Transverse colon (tissue), 4 donors: Measurements from ENCODE around the gene H2BW2. TPM values are rescaled to one million over a fixed set of nuclear protein-coding genes. Genes with fewer than 3 reads are reported as not detected.
"Not testable (repeated sequence)": the region's sequence is repeated elsewhere in the genome, so short reads cannot be mapped to it uniquely, and the experiment has no call there.

Experiments used
- DNase-seq: peaks from one replicate; pipeline ENCODE4 v3.0.0-alpha.2; 2019
- H3K27ac ChIP-seq, 4 donors: fragments of 200-600 bp; sonication (generic); 2 replicates each; pipeline ENCODE4 v1.5.1; 2016 to 2018; ENCODE audit warnings: inconsistent platforms in 4 of 4
- H3K27me3 ChIP-seq: fragments of 200-600 bp; sonication (generic); 2 replicates; pipeline ENCODE4 v1.5.1; 2017; ENCODE audit warnings: inconsistent platforms
- H3K36me3 ChIP-seq, 4 donors: fragments of 200-600 bp; sonication (generic); 2 replicates each; pipeline ENCODE4 v1.5.1; 2017 to 2019; ENCODE audit warnings: inconsistent platforms in 4 of 4
- H3K4me1 ChIP-seq, 4 donors: fragments of 200-600 bp; sonication (generic); 2 replicates each; pipeline ENCODE4 v1.5.1; 2017 to 2020; ENCODE audit warnings: inconsistent platforms in 4 of 4
- H3K4me3 ChIP-seq, 4 donors: fragments of 200-600 bp; sonication (generic); 1 replicate in 1 of 4; 2 replicates in 3 of 4; pipeline versions ENCODE4 v1.5.1 to v1.6.1; 2017 to 2019; ENCODE audit warnings: inconsistent platforms in 4 of 4
- H3K9me3 ChIP-seq, 2 donors: fragments of 200-600 bp; sonication (generic); 2 replicates each; pipeline ENCODE4 v1.5.1; 2017 to 2019; ENCODE audit warnings: inconsistent platforms in 2 of 2
- EP300 ChIP-seq: sonication (generic); formaldehyde crosslinking; IDR thresholded peaks from one replicate; pipeline ENCODE4 v1.6.1; 2017; ENCODE audit warnings: antibody characterized with exemption, low read depth
- POLR2A ChIP-seq: fragments of 450-650 bp; IDR thresholded peaks from one replicate; pipeline ENCODE4 v1.6.1; 2016; ENCODE audit warnings: antibody characterized with exemption, mild to moderate bottlenecking, moderate library complexity
- POLR2AphosphoS5 ChIP-seq, 3 donors: sonication (generic); formaldehyde crosslinking; IDR thresholded peaks; one replicate each; pipeline ENCODE4 v1.6.1; 2016; ENCODE audit warnings: antibody characterized with exemption in 3 of 3
- WGBS, 2 donors: methylation state at CpG; one replicate each; pipeline ENCODE4 v1.1.5; 2018; ENCODE audit warnings: low coverage in 1 of 2; 5-methylcytosine and 5-hydroxymethylcytosine counted together
- in situ Hi-C, 4 donors: fragments of 200-750 bp; cut with MboI; loops; one replicate each; pipeline versions ENCODE4 v1.15.0 to v1.15.1; 2017; ENCODE audit warnings: low sequenced_read_pairs in 3 of 4, low pct_ligation_motif_present in 1 of 4, low pct_unique_long_range_greater_than_20kb in 1 of 4
- intact Hi-C: fragments of 100-400 bp; cut with DNase I; formaldehyde crosslinking; loops from one replicate; pipeline ENCODE4 v1.15.1; 2023; ENCODE audit warnings: low total_unique reads
- total RNA-seq, 4 donors: library from RNA; depleted of rRNA; stranded (reverse); fragments of >200 nt; gene quantifications; one replicate each; pipeline ENCODE4 v1.1.0, GENCODE V29; 2016
- TF ChIP-seq, protein P1 (sequence below), 5 experiments: fragments of 200-600 bp in 3 of 5; fragments of 450-650 bp in 2 of 5; sonication (generic) in 3 of 5; IDR thresholded peaks; 1 replicate in 2 of 5; 2 replicates in 3 of 5; pipeline ENCODE4 v1.5.1; 2016 to 2017; ENCODE audit warnings: antibody characterized with exemption in 5 of 5, inconsistent platforms in 3 of 5, mild to moderate bottlenecking in 2 of 5, moderate library complexity in 1 of 5

H2BW2 gene
- total RNA-seq, 4 donors from 2014 or later: not detected

DNA sequence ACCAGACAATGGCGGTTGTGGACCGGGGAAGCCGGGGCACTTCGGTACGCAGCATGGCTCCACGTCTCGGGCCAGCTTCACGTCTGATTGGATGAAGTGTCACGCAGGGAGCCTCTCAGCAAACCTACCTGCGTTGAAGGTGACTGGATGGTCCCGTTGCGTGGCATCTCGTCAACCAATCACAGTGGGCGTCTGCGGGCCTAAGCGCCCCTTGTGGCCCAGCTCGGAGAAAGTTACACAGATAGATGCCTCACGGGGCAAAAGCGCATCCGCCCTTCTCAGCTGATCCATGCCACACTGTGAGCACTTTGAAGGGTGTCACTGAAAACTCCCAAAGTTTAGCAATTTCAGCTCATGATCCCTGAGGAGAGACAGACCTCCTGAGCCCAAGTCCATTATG is 26.1 kb upstream of the H2BW2 start, which contains the start of gene H2BW1:
Gene H2BW1 (minus strand): TSS at position 103 of the 400 bp plus-strand sequence. CDS start 132 bp downstream, outside the sequence.
- no peak for DNase-seq
- intact Hi-C loops: no loop called here
- Histone ChIP-seq H3K4me3 (no peak within 1 kb of the TSS), H3K27me3 (no peaks in the 10 kb centered on the region), H3K27ac (no peak within 1 kb of the TSS), H3K9me3 (no peaks in the 10 kb centered on the region), H3K4me1 (no peaks in the 10 kb centered on the region), H3K36me3 (no peaks in the 10 kb centered on the region)
- in situ Hi-C loops: loop anchor here in 1 of 4 donors (5.0 kb wide), 1 partner anchor 91 kb away; no protein-coding TSS in a partner anchor
- TF ChIP-seq POLR2A: no peak
- WGBS, 2 donors: 91% methylated on average over 20 of the region's 20 CpGs; no CpG with 5 or more reads in 1 of the 2 donors

DNA sequence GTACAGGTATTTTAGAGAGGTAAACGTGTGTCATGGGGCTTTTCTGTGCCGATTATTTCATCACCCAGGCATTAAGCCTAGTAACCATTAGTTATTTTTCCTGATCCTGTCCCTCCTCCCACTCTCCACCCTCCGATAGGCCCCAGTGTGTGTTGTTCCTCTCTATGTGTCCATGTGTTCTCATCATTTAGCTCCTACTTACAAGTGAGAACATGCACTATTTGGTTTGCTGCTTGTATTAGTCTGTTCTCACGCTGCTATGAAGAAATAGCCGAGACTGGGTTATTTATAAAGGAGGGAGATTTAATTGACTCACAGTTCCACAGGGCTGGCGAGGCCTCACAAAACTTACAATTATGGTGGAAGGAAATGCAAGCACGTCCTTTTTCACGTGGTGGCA is 24.2 kb upstream of the H2BW2 start:
- H3K36me3 ChIP-seq, intact Hi-C loops, DNase-seq, H3K9me3 ChIP-seq, H3K4me1 ChIP-seq, H3K27ac ChIP-seq, H3K27me3 ChIP-seq, H3K4me3 ChIP-seq, in situ Hi-C loops: not testable (repeated sequence)
- WGBS, 2 donors: 72% methylated on average over 8 of the region's 8 CpGs; no CpG with 5 or more reads in 1 of the 2 donors

DNA sequence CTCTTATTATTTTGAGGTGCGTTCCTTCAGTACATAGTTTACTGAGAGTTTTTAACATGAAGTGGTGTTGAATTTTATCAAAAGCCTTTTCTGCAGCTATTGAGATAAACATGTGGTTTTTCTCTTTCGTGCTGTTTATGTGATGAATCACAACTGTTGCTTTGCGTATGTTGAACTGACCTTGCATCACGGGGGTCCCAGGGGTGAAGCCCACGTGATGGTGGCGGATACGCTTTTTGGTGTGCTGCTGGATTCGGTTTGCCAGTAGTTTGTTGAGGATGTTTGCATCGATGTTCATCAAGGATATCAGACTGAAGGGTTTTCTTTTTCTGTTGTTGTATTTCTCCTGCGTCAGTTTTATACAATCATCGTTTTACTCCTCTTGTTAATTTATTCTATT is 21.6 kb upstream of the H2BW2 start:
- Histone ChIP-seq H3K4me1 (no peaks in the 10 kb centered on the region), H3K36me3 (no peaks in the 10 kb centered on the region), H3K27ac (no peak overlapping the region), H3K9me3 (no peaks in the 10 kb centered on the region), H3K27me3 (no peaks in the 10 kb centered on the region), H3K4me3 (no peak overlapping the region)
- 73 to 94% methylated on average over 2 to 11 of the region's 11 CpGs for WGBS, 2 donors
- intact Hi-C loops: no loop called here
- TF ChIP-seq POLR2A: no peak
- no peak for TF ChIP-seq POLR2AphosphoS5 (IDR thresholded peaks at IDR 0.05)
- TF ChIP-seq, protein P1, sequence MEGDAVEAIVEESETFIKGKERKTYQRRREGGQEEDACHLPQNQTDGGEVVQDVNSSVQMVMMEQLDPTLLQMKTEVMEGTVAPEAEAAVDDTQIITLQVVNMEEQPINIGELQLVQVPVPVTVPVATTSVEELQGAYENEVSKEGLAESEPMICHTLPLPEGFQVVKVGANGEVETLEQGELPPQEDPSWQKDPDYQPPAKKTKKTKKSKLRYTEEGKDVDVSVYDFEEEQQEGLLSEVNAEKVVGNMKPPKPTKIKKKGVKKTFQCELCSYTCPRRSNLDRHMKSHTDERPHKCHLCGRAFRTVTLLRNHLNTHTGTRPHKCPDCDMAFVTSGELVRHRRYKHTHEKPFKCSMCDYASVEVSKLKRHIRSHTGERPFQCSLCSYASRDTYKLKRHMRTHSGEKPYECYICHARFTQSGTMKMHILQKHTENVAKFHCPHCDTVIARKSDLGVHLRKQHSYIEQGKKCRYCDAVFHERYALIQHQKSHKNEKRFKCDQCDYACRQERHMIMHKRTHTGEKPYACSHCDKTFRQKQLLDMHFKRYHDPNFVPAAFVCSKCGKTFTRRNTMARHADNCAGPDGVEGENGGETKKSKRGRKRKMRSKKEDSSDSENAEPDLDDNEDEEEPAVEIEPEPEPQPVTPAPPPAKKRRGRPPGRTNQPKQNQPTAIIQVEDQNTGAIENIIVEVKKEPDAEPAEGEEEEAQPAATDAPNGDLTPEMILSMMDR (IDR thresholded peaks at IDR 0.05): no peak
- TF ChIP-seq EP300: no peak
- in situ Hi-C loops: no loop called here
- no peak for DNase-seq

DNA sequence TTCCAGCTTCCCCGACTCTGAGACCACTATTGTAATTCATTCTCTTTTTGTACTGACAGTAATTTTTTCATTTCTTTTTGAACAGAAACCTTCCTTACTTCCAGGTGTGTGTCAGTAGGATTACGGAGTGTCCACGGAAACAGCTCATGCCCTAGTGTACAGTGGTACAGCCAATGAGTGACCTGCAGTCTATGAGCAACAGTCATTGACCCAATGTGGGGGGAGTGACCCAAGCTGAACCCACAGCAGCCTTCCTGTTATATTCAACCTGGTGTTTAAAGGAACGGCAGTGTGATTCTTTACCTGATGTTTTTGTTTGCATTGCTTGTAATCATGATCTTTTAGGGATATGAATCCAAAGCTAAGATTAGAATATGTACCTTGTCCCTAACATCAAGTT is 1.2 kb downstream of the H2BW2 start:
- Histone ChIP-seq H3K4me3 (no peak overlapping the region), H3K9me3 (no peaks in the 10 kb centered on the region), H3K27me3 (no peaks in the 10 kb centered on the region), H3K4me1 (no peaks in the 10 kb centered on the region), H3K36me3 (no peaks in the 10 kb centered on the region), H3K27ac (no peak overlapping the region)
- WGBS, 2 donors: 87 to 100% methylated on average over 1 to 4 of the region's 4 CpGs
- TF ChIP-seq EP300 (no peak), POLR2AphosphoS5 (IDR thresholded peaks at IDR 0.05) (no peak), POLR2A (no peak)
- TF ChIP-seq, protein P1 (IDR thresholded peaks at IDR 0.05): no peak
- intact Hi-C loops (no loop called here), in situ Hi-C loops (no loop called here)
- no peak for DNase-seq

DNA sequence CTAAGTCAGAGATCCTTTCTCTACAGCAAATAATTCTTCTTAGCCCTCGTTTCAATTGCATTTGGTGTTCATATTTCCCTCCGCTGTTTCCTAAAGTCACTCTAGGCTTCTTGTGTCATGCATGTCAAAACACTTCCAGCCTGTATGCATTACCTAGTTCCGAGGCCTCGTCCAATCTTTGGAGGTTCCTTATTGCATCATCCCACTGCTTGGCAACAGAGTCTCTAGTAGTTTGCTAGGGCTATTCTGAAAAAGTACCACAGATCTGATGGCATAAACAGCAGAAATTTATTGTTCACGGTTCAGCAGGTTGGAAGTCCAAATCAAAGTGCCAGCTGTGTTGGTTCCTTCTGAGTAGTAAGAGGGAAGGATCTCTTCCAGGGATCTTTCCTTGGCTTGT is 5.9 kb downstream of the H2BW2 start:
- intact Hi-C loops (no loop called here), in situ Hi-C loops (no loop called here)
- no peak overlapping the region for H3K27ac ChIP-seq
- 76% methylated on average over 5 of the region's 5 CpGs; no CpG with 5 or more reads in 1 of the 2 donors for WGBS, 2 donors
- H3K4me3 ChIP-seq: no peak overlapping the region
- no peaks in the 10 kb centered on the region for H3K27me3 ChIP-seq
- TF ChIP-seq EP300: no peak
- TF ChIP-seq POLR2A: no peak
- TF ChIP-seq, protein P1 (IDR thresholded peaks at IDR 0.05): no peak
- no peak for TF ChIP-seq POLR2AphosphoS5 (IDR thresholded peaks at IDR 0.05)
- no peaks in the 10 kb centered on the region for H3K4me1 ChIP-seq
- no peak for DNase-seq
- H3K9me3 ChIP-seq: no peaks in the 10 kb centered on the region
- H3K36me3 ChIP-seq: no peaks in the 10 kb centered on the region
